ENCODE data around the gene ATP2B1.

DNA sequence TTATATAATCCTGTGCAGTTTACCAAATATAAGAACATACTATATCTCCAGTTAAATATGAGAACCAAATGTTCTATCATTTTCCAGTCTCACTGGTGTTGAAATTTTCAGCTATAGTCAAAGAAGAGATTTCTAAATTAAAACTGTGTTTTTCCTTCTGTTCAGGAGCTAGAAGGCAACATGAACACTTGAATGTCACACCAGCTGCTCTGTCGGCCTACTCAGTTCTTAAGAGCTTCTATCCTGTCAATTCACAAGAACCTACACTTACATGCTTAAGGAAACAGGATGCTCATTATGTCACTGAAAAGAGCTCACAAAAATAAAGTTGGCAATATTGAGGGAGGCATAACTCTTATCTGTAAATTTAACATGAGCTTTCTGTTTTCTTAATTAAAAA, 43.1 kb downstream of the ATP2B1 start:
- TF ChIP-seq, protein P1, sequence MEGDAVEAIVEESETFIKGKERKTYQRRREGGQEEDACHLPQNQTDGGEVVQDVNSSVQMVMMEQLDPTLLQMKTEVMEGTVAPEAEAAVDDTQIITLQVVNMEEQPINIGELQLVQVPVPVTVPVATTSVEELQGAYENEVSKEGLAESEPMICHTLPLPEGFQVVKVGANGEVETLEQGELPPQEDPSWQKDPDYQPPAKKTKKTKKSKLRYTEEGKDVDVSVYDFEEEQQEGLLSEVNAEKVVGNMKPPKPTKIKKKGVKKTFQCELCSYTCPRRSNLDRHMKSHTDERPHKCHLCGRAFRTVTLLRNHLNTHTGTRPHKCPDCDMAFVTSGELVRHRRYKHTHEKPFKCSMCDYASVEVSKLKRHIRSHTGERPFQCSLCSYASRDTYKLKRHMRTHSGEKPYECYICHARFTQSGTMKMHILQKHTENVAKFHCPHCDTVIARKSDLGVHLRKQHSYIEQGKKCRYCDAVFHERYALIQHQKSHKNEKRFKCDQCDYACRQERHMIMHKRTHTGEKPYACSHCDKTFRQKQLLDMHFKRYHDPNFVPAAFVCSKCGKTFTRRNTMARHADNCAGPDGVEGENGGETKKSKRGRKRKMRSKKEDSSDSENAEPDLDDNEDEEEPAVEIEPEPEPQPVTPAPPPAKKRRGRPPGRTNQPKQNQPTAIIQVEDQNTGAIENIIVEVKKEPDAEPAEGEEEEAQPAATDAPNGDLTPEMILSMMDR (IDR thresholded peaks at IDR 0.05), result no peak
- TF ChIP-seq EZH2 (IDR thresholded peaks at IDR 0.05), result no peak

All from neural progenitor cell (in vitro differentiated cells).